Liver (tissue), 9 donors: ENCODE results near the gene RPL7A. TPM values are rescaled to one million over a fixed set of nuclear protein-coding genes. Genes with fewer than 3 reads are reported as not detected.
A peak's percentile ranks its signal among the peaks of the same experiment; 100 is the strongest.

ENCODE experiments used
- DNase-seq: peaks from one replicate; pipeline ENCODE4 v3.0.0-alpha.2; 2017; ENCODE audit warnings: low spot score
- H3K27ac ChIP-seq, 2 donors: one replicate each; pipeline ENCODE4 v1.7.0; 2013; ENCODE audit warnings: inconsistent platforms in 2 of 2, low read length in 2 of 2, control low read depth in 1 of 2, low read depth in 1 of 2, mild to moderate bottlenecking in 1 of 2
- H3K27me3 ChIP-seq, 4 donors: one replicate each; pipeline versions ENCODE4 v1.6.1 to v1.7.0; 2013; ENCODE audit warnings: low read length in 3 of 4, inconsistent platforms in 1 of 4, mild to moderate bottlenecking in 1 of 4, moderate library complexity in 1 of 4; ENCODE audit not compliant: control insufficient read depth in 4 of 4, insufficient read depth in 4 of 4
- H3K36me3 ChIP-seq, 4 donors: one replicate each; pipeline versions ENCODE4 v1.6.1 to v1.7.0; 2013; ENCODE audit warnings: low read length in 3 of 4, mild to moderate bottlenecking in 3 of 4, low read depth in 1 of 4, moderate library complexity in 1 of 4; ENCODE audit not compliant: control insufficient read depth in 4 of 4, insufficient read depth in 3 of 4
- H3K4me1 ChIP-seq, 4 donors: one replicate each; pipeline versions ENCODE4 v1.6.1 to v1.7.0; 2013; ENCODE audit warnings: low read length in 3 of 4, mild to moderate bottlenecking in 3 of 4, moderate library complexity in 1 of 4; ENCODE audit not compliant: control insufficient read depth in 4 of 4, insufficient read depth in 4 of 4
- H3K4me3 ChIP-seq, 3 donors: one replicate each; pipeline versions ENCODE4 v1.6.1 to v1.7.0; 2013; ENCODE audit warnings: low read length in 3 of 3, control low read depth in 1 of 3, low read depth in 1 of 3, mild to moderate bottlenecking in 1 of 3
- H3K9ac ChIP-seq, 2 donors: one replicate each; pipeline ENCODE4 v1.7.0; 2013; ENCODE audit warnings: low read length in 2 of 2, mild to moderate bottlenecking in 2 of 2, moderate library complexity in 2 of 2, control low read depth in 1 of 2, low read depth in 1 of 2
- H3K9me3 ChIP-seq, 4 donors: one replicate each; pipeline versions ENCODE4 v1.6.1 to v1.7.0; 2013; ENCODE audit warnings: low read length in 3 of 4; ENCODE audit not compliant: control insufficient read depth in 4 of 4
- EGR1 ChIP-seq, 2 donors: IDR thresholded peaks; 2 replicates each; pipeline ENCODE4 v1.6.1; 2016 to 2018; ENCODE audit warnings: antibody characterized with exemption in 2 of 2, low read depth in 2 of 2
- FOXA2 ChIP-seq: IDR thresholded peaks from 2 replicates; pipeline ENCODE4 v1.6.1; 2016; ENCODE audit warnings: antibody characterized with exemption
- GABPA ChIP-seq, 2 donors: IDR thresholded peaks in 1 of 2; conservative IDR thresholded peaks in 1 of 2; 2 replicates each; pipeline ENCODE4 v1.6.1; 2016; ENCODE audit warnings: antibody characterized with exemption in 2 of 2, mild to moderate bottlenecking in 1 of 2, moderate library complexity in 1 of 2
- HNF4A ChIP-seq, 2 donors: conservative IDR thresholded peaks; 2 replicates each; pipeline ENCODE4 v1.6.1; 2016; ENCODE audit warnings: antibody characterized with exemption in 2 of 2, mild to moderate bottlenecking in 2 of 2
- HNF4G ChIP-seq: IDR thresholded peaks from 2 replicates; pipeline ENCODE4 v1.6.1; 2016; ENCODE audit warnings: antibody characterized with exemption
- JUND ChIP-seq, 2 donors: IDR thresholded peaks; 2 replicates each; pipeline ENCODE4 v1.6.1; 2016; ENCODE audit warnings: antibody characterized with exemption in 2 of 2
- RAD21 ChIP-seq, 2 donors: IDR thresholded peaks; 2 replicates each; pipeline ENCODE4 v1.6.1; 2016; ENCODE audit warnings: antibody characterized with exemption in 2 of 2, mild to moderate bottlenecking in 2 of 2
- RXRA ChIP-seq, 2 donors: IDR thresholded peaks; 2 replicates each; pipeline ENCODE4 v1.6.1; 2017 to 2018; ENCODE audit warnings: antibody characterized with exemption in 2 of 2, mild to moderate bottlenecking in 1 of 2
- SP1 ChIP-seq: IDR thresholded peaks from 2 replicates; pipeline ENCODE4 v1.6.1; 2018; ENCODE audit warnings: antibody characterized with exemption, mild to moderate bottlenecking
- TAF1 ChIP-seq: conservative IDR thresholded peaks from 2 replicates; pipeline ENCODE4 v1.6.1; 2016; ENCODE audit warnings: antibody characterized with exemption, mild to moderate bottlenecking
- YY1 ChIP-seq: IDR thresholded peaks from 2 replicates; pipeline ENCODE4 v1.6.1; 2016; ENCODE audit warnings: antibody characterized with exemption, mild to moderate bottlenecking
- WGBS: extraction: QIAGEN DNeasy Blood & Tissue Kit; methylation state at CpG from one replicate; pipeline ENCODE4 v1.1.7; 2013; 5-methylcytosine and 5-hydroxymethylcytosine counted together
- polyA plus RNA-seq, 2 donors: library from polyadenylated mRNA; stranded (reverse) in 1 of 2; unstranded in 1 of 2; fragments of 200-250 nt in 1 of 2; fragments of >200 nt in 1 of 2; fragmentation: Nextera tagmentation in 1 of 2; extraction: Ambion mirVana in 1 of 2; gene quantifications; one replicate each; pipeline versions ENCODE4 v1.2.1 to v1.2.3, GENCODE V29; 2013 to 2015
- total RNA-seq, 2 donors: library from RNA; depleted of rRNA; stranded (reverse); fragments of >200 nt; gene quantifications; one replicate each; pipeline ENCODE4 v1.2.3, GENCODE V29; 2014
- TF ChIP-seq, protein P1 (sequence below): IDR thresholded peaks from 2 replicates; pipeline ENCODE4 v1.6.1; 2016; ENCODE audit warnings: antibody characterized with exemption, mild to moderate bottlenecking
- TF ChIP-seq, protein P2 (sequence below): IDR thresholded peaks from 2 replicates; pipeline ENCODE4 v1.6.1; 2016; ENCODE audit warnings: antibody characterized with exemption
- TF ChIP-seq, protein P3 (sequence below): IDR thresholded peaks from 2 replicates; pipeline ENCODE4 v1.6.1; 2016; ENCODE audit warnings: antibody characterized with exemption
- TF ChIP-seq, protein P4 (sequence below): IDR thresholded peaks from 2 replicates; pipeline ENCODE4 v1.6.1; 2016; ENCODE audit warnings: antibody characterized with exemption
- donor health status: healthy.
- donor health status: healthy.
- donor health status: healthy.
- donor health status: healthy.
- donor health status: healthy.

Gene RPL7A
- total and polyA plus RNA-seq, 4 donors = 215 to 930 (median 704) TPM

DNA sequence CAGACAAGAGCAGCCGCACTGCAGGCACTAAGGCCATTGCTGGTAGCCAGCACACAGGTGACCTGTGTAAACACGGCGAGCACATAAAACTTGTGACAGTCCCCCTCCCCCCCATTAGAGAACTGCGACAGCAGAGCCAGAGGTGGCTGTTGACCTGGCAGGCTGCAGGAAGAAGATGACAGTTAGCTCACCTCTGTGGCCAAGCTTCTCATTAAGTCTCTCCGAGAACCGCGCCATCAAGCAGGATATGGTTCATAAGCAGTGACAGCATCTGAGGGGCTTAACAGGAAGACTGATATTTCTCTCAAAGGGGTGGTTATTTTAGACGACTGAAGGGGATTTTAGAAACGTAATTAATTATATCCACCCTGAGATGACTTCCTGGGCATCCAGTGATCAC is 22.7 kb downstream of the RPL7A start (continued):
- TF ChIP-seq, protein P1, sequence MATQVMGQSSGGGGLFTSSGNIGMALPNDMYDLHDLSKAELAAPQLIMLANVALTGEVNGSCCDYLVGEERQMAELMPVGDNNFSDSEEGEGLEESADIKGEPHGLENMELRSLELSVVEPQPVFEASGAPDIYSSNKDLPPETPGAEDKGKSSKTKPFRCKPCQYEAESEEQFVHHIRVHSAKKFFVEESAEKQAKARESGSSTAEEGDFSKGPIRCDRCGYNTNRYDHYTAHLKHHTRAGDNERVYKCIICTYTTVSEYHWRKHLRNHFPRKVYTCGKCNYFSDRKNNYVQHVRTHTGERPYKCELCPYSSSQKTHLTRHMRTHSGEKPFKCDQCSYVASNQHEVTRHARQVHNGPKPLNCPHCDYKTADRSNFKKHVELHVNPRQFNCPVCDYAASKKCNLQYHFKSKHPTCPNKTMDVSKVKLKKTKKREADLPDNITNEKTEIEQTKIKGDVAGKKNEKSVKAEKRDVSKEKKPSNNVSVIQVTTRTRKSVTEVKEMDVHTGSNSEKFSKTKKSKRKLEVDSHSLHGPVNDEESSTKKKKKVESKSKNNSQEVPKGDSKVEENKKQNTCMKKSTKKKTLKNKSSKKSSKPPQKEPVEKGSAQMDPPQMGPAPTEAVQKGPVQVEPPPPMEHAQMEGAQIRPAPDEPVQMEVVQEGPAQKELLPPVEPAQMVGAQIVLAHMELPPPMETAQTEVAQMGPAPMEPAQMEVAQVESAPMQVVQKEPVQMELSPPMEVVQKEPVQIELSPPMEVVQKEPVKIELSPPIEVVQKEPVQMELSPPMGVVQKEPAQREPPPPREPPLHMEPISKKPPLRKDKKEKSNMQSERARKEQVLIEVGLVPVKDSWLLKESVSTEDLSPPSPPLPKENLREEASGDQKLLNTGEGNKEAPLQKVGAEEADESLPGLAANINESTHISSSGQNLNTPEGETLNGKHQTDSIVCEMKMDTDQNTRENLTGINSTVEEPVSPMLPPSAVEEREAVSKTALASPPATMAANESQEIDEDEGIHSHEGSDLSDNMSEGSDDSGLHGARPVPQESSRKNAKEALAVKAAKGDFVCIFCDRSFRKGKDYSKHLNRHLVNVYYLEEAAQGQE = peak; percentile 43
- TF ChIP-seq RAD21 (IDR thresholded peaks at IDR 0.05) (no peak), HNF4A (conservative IDR thresholded peaks at IDR 0.05) (peak in 1 of 2 donors; percentile 22)

DNA sequence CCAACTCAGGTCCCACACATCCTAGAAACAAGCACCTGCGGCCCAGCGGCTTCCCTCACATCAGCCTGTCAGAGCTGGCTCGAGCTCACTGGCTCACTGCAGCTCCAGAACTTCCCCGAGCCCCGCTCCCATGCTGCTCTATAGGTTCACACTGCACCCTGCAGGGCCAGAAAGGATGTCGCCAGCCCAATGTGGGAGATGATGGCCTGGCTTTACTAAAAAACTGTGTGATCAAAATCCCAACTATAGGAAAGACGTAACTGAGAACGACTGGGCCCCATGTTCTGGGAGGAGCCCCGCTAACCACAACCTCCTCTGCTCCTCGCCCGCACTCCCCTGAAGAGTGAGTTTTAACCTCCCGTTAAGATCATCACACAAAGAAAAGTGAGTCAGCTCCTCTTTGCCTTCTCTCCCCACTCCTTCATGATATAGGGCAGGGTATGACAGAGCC is 23.3 kb downstream of the RPL7A start:
- 67% methylated on average over 12 of the region's 12 CpGs for whole genome bisulfite sequencing
- Histone ChIP-seq H3K36me3 (peaks cover 4 to 19% (median 11%) of the 10 kb centered on the region in 4 donors), H3K4me3 (no peak overlapping the region), H3K27ac (peak overlapping the region; percentile 51 to 62), H3K4me1 (peaks cover 28 to 75% (median 65%) of the 10 kb centered on the region in 4 donors), H3K27me3 (no peaks in the 10 kb centered on the region), H3K9me3 (no peaks in the 10 kb centered on the region), H3K9ac (no peak overlapping the region)
- no peak for DNase-seq
- TF ChIP-seq RXRA (IDR thresholded peaks at IDR 0.05) (no peak), TAF1 (no peak), HNF4A (conservative IDR thresholded peaks at IDR 0.05) (no peak), YY1 (no peak)
- TF ChIP-seq, protein P2, sequence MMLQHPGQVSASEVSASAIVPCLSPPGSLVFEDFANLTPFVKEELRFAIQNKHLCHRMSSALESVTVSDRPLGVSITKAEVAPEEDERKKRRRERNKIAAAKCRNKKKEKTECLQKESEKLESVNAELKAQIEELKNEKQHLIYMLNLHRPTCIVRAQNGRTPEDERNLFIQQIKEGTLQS = no peak

DNA sequence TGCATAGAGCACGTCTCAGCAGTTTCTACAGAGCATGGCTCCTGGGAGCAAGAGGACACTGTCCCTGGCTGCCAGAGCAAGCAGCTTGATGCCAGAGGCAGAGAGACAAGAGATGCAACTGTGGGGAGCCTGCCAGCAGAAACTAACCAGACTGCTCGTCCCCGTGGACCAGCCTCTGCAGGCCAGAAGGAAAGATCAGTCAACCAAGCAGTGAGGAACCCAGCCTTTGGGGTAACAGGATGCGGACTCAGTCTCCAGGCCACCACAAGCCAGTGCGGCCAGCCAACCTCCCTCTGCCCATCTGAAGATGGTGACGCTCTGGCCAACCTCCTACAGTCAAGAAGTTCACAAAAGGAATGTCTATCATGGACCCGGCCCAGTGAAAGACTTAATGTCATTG is 24.1 kb downstream of the RPL7A start:
- no peaks in the 10 kb centered on the region for H3K27me3 ChIP-seq
- peaks cover 2 to 11% (median 3%) of the 10 kb centered on the region in 4 donors for H3K36me3 ChIP-seq
- no peak overlapping the region for H3K4me3 ChIP-seq
- peak overlapping the region in 1 of 2 donors; percentile 51 for H3K27ac ChIP-seq
- H3K9me3 ChIP-seq = no peaks in the 10 kb centered on the region
- H3K4me1 ChIP-seq = peaks cover 28 to 80% (median 70%) of the 10 kb centered on the region in 4 donors
- TF ChIP-seq GABPA (IDR thresholded peaks at IDR 0.05 in 1 of 2, conservative IDR thresholded peaks at IDR 0.05 in 1 of 2) = no peak
- TF ChIP-seq TAF1 = no peak
- TF ChIP-seq RAD21 (IDR thresholded peaks at IDR 0.05) = no peak
- no peak for TF ChIP-seq RXRA (IDR thresholded peaks at IDR 0.05)
- TF ChIP-seq EGR1 (IDR thresholded peaks at IDR 0.05; ENCODE audit: low read depth in 2 of 2) = no peak
- no peak for TF ChIP-seq SP1
- TF ChIP-seq, protein P3, sequence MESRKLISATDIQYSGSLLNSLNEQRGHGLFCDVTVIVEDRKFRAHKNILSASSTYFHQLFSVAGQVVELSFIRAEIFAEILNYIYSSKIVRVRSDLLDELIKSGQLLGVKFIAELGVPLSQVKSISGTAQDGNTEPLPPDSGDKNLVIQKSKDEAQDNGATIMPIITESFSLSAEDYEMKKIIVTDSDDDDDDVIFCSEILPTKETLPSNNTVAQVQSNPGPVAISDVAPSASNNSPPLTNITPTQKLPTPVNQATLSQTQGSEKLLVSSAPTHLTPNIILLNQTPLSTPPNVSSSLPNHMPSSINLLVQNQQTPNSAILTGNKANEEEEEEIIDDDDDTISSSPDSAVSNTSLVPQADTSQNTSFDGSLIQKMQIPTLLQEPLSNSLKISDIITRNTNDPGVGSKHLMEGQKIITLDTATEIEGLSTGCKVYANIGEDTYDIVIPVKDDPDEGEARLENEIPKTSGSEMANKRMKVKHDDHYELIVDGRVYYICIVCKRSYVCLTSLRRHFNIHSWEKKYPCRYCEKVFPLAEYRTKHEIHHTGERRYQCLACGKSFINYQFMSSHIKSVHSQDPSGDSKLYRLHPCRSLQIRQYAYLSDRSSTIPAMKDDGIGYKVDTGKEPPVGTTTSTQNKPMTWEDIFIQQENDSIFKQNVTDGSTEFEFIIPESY = no peak
- TF ChIP-seq JUND (IDR thresholded peaks at IDR 0.05) = no peak
- TF ChIP-seq HNF4G = no peak
- TF ChIP-seq FOXA2 = no peak
- TF ChIP-seq, protein P1 = no peak
- TF ChIP-seq, protein P4, sequence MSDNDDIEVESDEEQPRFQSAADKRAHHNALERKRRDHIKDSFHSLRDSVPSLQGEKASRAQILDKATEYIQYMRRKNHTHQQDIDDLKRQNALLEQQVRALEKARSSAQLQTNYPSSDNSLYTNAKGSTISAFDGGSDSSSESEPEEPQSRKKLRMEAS = no peak
- H3K9ac ChIP-seq = no peak overlapping the region
- WGBS = 62% methylated on average over 7 of the region's 7 CpGs
- DNase-seq = no peak
